Adipocyte (in vitro differentiated cells): Measurements from ENCODE around the gene LDHAL6B.

Experiments used
- DNase-seq: peaks from one replicate; pipeline ENCODE4 v3.0.0-alpha.2; 2015; ENCODE audit warnings: low read depth
- H3K27me3 ChIP-seq: replicated peaks from 2 replicates; pipeline ENCODE4 v1.7.0; 2013; ENCODE audit warnings: mild to moderate bottlenecking, low read length, moderate library complexity; ENCODE audit not compliant: control insufficient read depth, insufficient read depth
- H3K36me3 ChIP-seq: 2 replicates; pipeline ENCODE4 v1.7.0; 2013; ENCODE audit warnings: low read length, mild to moderate bottlenecking, moderate library complexity; ENCODE audit not compliant: control insufficient read depth, insufficient read depth, severe bottlenecking
- H3K4me1 ChIP-seq: 2 replicates; pipeline ENCODE4 v1.7.0; 2013; ENCODE audit warnings: mild to moderate bottlenecking, low read length, moderate library complexity; ENCODE audit not compliant: control insufficient read depth, insufficient read depth
- H3K4me3 ChIP-seq: 2 replicates; pipeline ENCODE4 v1.7.0; 2013; ENCODE audit warnings: mild to moderate bottlenecking, low read length, moderate library complexity
- H3K9ac ChIP-seq: 2 replicates; pipeline ENCODE4 v1.7.0; 2013; ENCODE audit warnings: mild to moderate bottlenecking, low read length, moderate library complexity
- H3K9me3 ChIP-seq: 2 replicates; pipeline ENCODE4 v1.7.0; 2013; ENCODE audit warnings: mild to moderate bottlenecking, low read length, moderate library complexity; ENCODE audit not compliant: control insufficient read depth

The LDHAL6B gene

DNA sequence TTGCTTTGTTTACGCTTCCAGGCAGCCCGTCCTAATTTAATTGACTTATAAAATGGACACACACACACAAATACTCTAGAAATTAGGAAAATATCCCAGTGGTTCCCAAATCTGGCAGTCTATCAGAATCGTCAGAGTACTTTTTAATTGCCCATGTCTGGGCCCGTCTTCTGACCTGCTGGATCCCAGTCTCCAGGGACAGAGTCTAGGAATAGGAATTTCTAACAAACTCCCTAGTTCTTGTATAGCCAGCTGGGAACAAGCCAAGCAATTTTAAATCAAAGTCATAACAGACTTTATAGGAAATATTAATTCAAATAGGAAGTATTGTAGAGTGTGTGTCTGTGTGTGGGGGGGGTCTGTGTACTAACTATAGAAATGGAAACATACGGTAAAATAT, 33.4 kb downstream of the LDHAL6B start:
- no peak for DNase-seq
- Histone ChIP-seq H3K4me1 (peaks cover 18% of the 10 kb centered on the region), H3K4me3 (no peak overlapping the region), H3K27me3 (no peaks in the 10 kb centered on the region), H3K9me3 (no peaks in the 10 kb centered on the region), H3K9ac (no peak overlapping the region), H3K36me3 (peaks cover 31% of the 10 kb centered on the region)

GRCh38 chr15:59242649-59243048, 36.0 kb downstream of the LDHAL6B start:
- Histone ChIP-seq H3K4me1 (peaks cover 18% of the 10 kb centered on the region), H3K36me3 (peaks cover 33% of the 10 kb centered on the region), H3K9ac (no peak overlapping the region), H3K9me3 (no peaks in the 10 kb centered on the region), H3K27me3 (no peaks in the 10 kb centered on the region), H3K4me3 (no peak overlapping the region)
- no peak for DNase-seq

- Histone ChIP-seq H3K9ac (no peak overlapping the region), H3K27me3 (no peaks in the 10 kb centered on the region), H3K4me3 (no peak overlapping the region), H3K9me3 (no peaks in the 10 kb centered on the region), H3K36me3 (peaks cover 34% of the 10 kb centered on the region), H3K4me1 (peaks cover 12% of the 10 kb centered on the region)
- DNase-seq, result no peak
These were observed 37.0 kb downstream of the LDHAL6B start for GRCh38 chr15:59243622-59244021.

- Histone ChIP-seq H3K4me3 (no peak overlapping the region), H3K4me1 (peaks cover 12% of the 10 kb centered on the region), H3K27me3 (no peaks in the 10 kb centered on the region), H3K9me3 (no peaks in the 10 kb centered on the region), H3K9ac (no peak overlapping the region), H3K36me3 (peaks cover 38% of the 10 kb centered on the region)
- no peak for DNase-seq
These were observed 37.7 kb downstream of the LDHAL6B start for GRCh38 chr15:59244337-59244736.

DNA sequence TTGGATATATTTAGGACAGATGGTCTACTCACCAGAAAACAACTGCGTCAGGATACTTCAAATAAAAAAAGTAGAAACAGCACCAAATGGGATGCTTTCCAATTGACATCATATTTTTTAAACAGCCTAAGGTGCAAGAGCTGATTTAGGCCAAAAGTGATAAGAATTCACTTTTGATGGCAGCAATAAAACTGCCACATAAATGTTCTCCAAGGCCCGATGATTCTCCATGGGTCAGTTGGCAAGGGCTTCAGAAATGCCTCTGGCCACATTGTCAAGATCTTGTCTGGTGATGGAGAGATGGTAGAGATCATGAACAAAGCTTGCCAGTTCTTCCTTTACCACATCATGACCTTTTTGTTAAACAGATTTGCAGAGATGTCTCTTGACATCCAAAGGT, 38.9 kb downstream of the LDHAL6B start:
- H3K9me3 ChIP-seq, result no peaks in the 10 kb centered on the region
- peaks cover 3% of the 10 kb centered on the region for H3K4me1 ChIP-seq
- H3K4me3 ChIP-seq, result no peak overlapping the region
- H3K9ac ChIP-seq, result no peak overlapping the region
- DNase-seq, result no peak
- no peaks in the 10 kb centered on the region for H3K27me3 ChIP-seq
- H3K36me3 ChIP-seq, result peaks cover 51% of the 10 kb centered on the region

GRCh38 chr15:59247364-59247763, 40.7 kb downstream of the LDHAL6B start:
- Histone ChIP-seq H3K9ac (no peak overlapping the region), H3K9me3 (no peaks in the 10 kb centered on the region), H3K27me3 (no peaks in the 10 kb centered on the region), H3K36me3 (peaks cover 43% of the 10 kb centered on the region), H3K4me3 (no peak overlapping the region), H3K4me1 (no peaks in the 10 kb centered on the region)
- peak; percentile 81 for DNase-seq

GRCh38 chr15:59249816-59250215, 43.2 kb downstream of the LDHAL6B start:
- Histone ChIP-seq H3K4me1 (no peaks in the 10 kb centered on the region), H3K9me3 (no peaks in the 10 kb centered on the region), H3K27me3 (no peaks in the 10 kb centered on the region), H3K4me3 (no peak overlapping the region), H3K9ac (no peak overlapping the region), H3K36me3 (peaks cover 37% of the 10 kb centered on the region)
- DNase-seq, result no peak

DNA sequence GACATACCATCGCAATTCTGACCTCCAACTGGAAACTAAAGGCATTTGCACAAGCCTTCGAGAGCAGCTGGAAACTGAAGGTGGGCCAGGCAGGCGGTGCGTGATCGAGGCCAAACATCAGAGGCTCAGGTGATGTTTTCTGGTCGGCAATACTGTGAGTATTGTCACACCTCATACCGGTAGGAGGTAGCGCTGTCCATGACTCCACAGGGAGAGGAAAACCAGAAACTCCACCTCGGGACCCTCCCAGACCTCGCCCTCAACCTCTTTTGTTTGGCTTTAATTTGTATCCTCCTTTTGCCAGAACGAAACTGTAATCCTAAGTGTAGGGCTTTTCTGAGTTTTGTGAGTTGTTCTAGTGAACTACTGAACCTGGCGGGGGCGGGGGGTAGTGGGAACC, 43.6 kb downstream of the LDHAL6B start:
- Histone ChIP-seq H3K4me3 (no peak overlapping the region), H3K27me3 (no peaks in the 10 kb centered on the region), H3K9ac (no peak overlapping the region), H3K4me1 (no peaks in the 10 kb centered on the region), H3K9me3 (no peaks in the 10 kb centered on the region), H3K36me3 (peaks cover 38% of the 10 kb centered on the region)
- DNase-seq, result no peak

DNA sequence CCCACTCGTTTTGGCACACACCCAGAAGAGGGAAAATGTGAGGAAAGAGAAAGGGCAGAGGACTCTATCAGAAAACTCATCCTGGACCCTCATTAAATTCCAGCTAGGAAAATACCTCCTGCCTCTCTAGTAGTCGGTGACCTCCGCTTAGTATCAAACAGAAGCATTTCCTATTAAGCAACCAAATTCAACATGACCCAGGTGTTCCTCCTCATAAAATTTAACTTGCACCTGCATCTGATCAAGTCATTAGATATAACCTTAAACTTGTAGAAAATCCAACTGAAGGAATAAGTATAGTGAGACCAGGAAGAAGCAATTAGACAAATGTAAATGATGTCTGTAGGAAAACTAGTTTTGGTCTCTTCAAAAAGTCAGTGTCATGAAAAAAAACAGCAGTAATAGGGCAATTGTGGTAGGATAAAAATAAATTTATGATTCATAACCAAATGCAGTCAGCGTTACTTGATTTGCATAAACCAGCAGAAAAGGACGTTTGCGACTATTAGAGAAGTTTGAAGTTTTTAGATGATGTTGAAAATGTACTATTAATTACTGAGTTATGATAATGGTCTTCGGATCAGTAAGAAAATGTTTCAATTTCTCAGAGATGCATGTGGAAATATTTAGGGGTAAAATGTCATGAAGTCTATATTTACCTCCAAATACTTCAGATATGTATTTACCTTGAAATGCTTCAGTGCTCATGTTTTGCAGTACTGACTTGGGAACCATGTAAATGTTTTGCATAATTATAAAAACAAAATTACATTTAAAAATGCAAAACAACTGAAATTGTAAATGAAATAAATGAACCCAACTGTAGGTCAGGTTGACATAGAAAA, 44.6 kb downstream of the LDHAL6B start:
- Histone ChIP-seq H3K4me3 (no peak overlapping the region), H3K27me3 (no peaks in the 10 kb centered on the region), H3K36me3 (peaks cover 46% of the 10 kb centered on the region), H3K4me1 (no peaks in the 10 kb centered on the region), H3K9me3 (no peaks in the 10 kb centered on the region), H3K9ac (no peak overlapping the region)
- DNase-seq, result no peak

DNA sequence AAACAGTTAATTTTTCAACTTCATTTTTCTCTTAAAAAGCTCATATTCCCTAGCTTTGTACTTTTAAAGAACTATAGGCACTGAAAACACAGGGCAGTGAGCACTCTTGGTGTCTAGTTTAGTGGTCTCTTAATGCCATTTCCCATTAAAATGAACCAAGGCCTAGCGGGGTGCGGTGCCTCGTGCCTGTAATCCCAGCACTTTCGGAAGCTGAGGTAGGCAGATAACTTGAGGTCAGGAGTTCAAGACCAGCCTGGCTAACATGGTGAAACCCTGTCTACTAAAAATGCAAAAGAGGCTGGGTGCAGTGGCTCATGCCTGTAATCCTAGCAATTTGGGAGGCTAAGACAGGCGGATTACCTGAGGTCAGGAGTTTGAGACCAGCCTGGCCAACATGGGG, 45.5 kb downstream of the LDHAL6B start:
- DNase-seq, result no peak
- Histone ChIP-seq H3K27me3 (no peaks in the 10 kb centered on the region), H3K4me1 (no peaks in the 10 kb centered on the region), H3K4me3 (no peak overlapping the region), H3K9ac (no peak overlapping the region), H3K36me3 (peaks cover 46% of the 10 kb centered on the region), H3K9me3 (no peaks in the 10 kb centered on the region)

GRCh38 chr15:59255680-59256336, 49.2 kb downstream of the LDHAL6B start:
- Histone ChIP-seq H3K27me3 (no peaks in the 10 kb centered on the region), H3K4me3 (no peak overlapping the region), H3K9ac (no peak overlapping the region), H3K36me3 (peaks cover 40% of the 10 kb centered on the region), H3K9me3 (no peaks in the 10 kb centered on the region), H3K4me1 (no peaks in the 10 kb centered on the region)
- no peak for DNase-seq
